ENCODE results near the gene ARHGAP21.

ARHGAP21 gene

GRCh38 chr10:24722131-24722675 lies 1.5 kb downstream of the ARHGAP21 start:
- Histone ChIP-seq H3K4me2 (ENCODE audit: low read length) (peak overlapping the region; percentile 33), H3K23ac (ENCODE audit: low read length) (no peak overlapping the region), H4K5ac (ENCODE audit: low read length) (no peak overlapping the region), H3K18ac (ENCODE audit: low read length) (peak overlapping the region; percentile 100), H2BK120ac (ENCODE audit: low read depth, low read length) (no peak overlapping the region), H2BK5ac (ENCODE audit: low read length) (no peak overlapping the region), H3K9ac (ENCODE audit: low read length) (peak overlapping the region; percentile 75), H3K4ac (ENCODE audit: low read depth, low read length) (no peak overlapping the region), H2BK15ac (replicated peaks; ENCODE audit: low read depth) (no peak overlapping the region), H2AK5ac (ENCODE audit: low read length) (no peak overlapping the region), H3K36me3 (ENCODE audit: control insufficient read depth, insufficient read depth, low read length) (no peaks in the 10 kb centered on the region), H3K4me3 (ENCODE audit: low read length) (peak overlapping the region; percentile 61), H3K4me1 (ENCODE audit: control insufficient read depth, low read depth, low read length) (peaks cover 8% of the 10 kb centered on the region), H4K8ac (ENCODE audit: low read depth, low read length) (no peak overlapping the region), H3K56ac (ENCODE audit: low read length) (peak overlapping the region; percentile 90), H3K27ac (ENCODE audit: low read depth, low read length) (no peak overlapping the region), H3K79me1 (ENCODE audit: low read length) (peaks cover 13% of the 10 kb centered on the region), H3K79me2 (ENCODE audit: control insufficient read depth, insufficient read depth, low read length) (peaks cover 25% of the 10 kb centered on the region), H3K27me3 (ENCODE audit: insufficient read depth, low read length, poor library complexity) (no peaks in the 10 kb centered on the region)
- no CpG with 5 or more reads among the region's 19 CpGs for WGBS (ENCODE audit: extremely low coverage, insufficient coverage, low lambda C conversion rate)
- DNase-seq: peak; percentile 18

GRCh38 chr10:24721229-24722106 lies 2.2 kb downstream of the ARHGAP21 start:
- Histone ChIP-seq H2AK5ac (ENCODE audit: low read length) (no peak overlapping the region), H3K56ac (ENCODE audit: low read length) (peak overlapping the region; percentile 89), H3K23ac (ENCODE audit: low read length) (peak overlapping the region; percentile 96), H3K79me1 (ENCODE audit: low read length) (peaks cover 16% of the 10 kb centered on the region), H4K5ac (ENCODE audit: low read length) (no peak overlapping the region), H2BK5ac (ENCODE audit: low read length) (no peak overlapping the region), H3K36me3 (ENCODE audit: control insufficient read depth, insufficient read depth, low read length) (no peaks in the 10 kb centered on the region), H2BK15ac (replicated peaks; ENCODE audit: low read depth) (no peak overlapping the region), H3K27ac (ENCODE audit: low read depth, low read length) (no peak overlapping the region), H3K79me2 (ENCODE audit: control insufficient read depth, insufficient read depth, low read length) (peaks cover 29% of the 10 kb centered on the region), H3K4ac (ENCODE audit: low read depth, low read length) (no peak overlapping the region), H3K4me3 (ENCODE audit: low read length) (peak overlapping the region; percentile 30), H3K9ac (ENCODE audit: low read length) (peak overlapping the region; percentile 75), H4K8ac (ENCODE audit: low read depth, low read length) (no peak overlapping the region), H3K27me3 (ENCODE audit: insufficient read depth, low read length, poor library complexity) (no peaks in the 10 kb centered on the region), H3K4me2 (ENCODE audit: low read length) (peak overlapping the region; percentile 33), H3K18ac (ENCODE audit: low read length) (no peak overlapping the region), H3K4me1 (ENCODE audit: control insufficient read depth, low read depth, low read length) (peaks cover 10% of the 10 kb centered on the region), H2BK120ac (ENCODE audit: low read depth, low read length) (no peak overlapping the region)
- no CpG with 5 or more reads among the region's 35 CpGs for WGBS (ENCODE audit: extremely low coverage, insufficient coverage, low lambda C conversion rate)
- DNase-seq: peak; percentile 48

- no peak overlapping the region for H2BK15ac ChIP-seq (replicated peaks; ENCODE audit: low read depth)
- H3K9ac ChIP-seq (ENCODE audit: low read length): peak overlapping the region; percentile 23
- no peak overlapping the region for H3K4ac ChIP-seq (ENCODE audit: low read depth, low read length)
- H3K56ac ChIP-seq (ENCODE audit: low read length): no peak overlapping the region
- H3K79me1 ChIP-seq (ENCODE audit: low read length): peaks cover 20% of the 10 kb centered on the region
- H3K36me3 ChIP-seq (ENCODE audit: control insufficient read depth, insufficient read depth, low read length): no peaks in the 10 kb centered on the region
- H3K4me1 ChIP-seq (ENCODE audit: control insufficient read depth, low read depth, low read length): peaks cover 13% of the 10 kb centered on the region
- H3K27me3 ChIP-seq (ENCODE audit: insufficient read depth, low read length, poor library complexity): no peaks in the 10 kb centered on the region
- no peak overlapping the region for H3K18ac ChIP-seq (ENCODE audit: low read length)
- peak overlapping the region; percentile 4 for H3K4me2 ChIP-seq (ENCODE audit: low read length)
- H2AK5ac ChIP-seq (ENCODE audit: low read length): no peak overlapping the region
- H2BK120ac ChIP-seq (ENCODE audit: low read depth, low read length): no peak overlapping the region
- H3K27ac ChIP-seq (ENCODE audit: low read depth, low read length): no peak overlapping the region
- DNase-seq: no peak
- no CpG with 5 or more reads among the region's 2 CpGs for WGBS (ENCODE audit: extremely low coverage, insufficient coverage, low lambda C conversion rate)
- no peak overlapping the region for H3K4me3 ChIP-seq (ENCODE audit: low read length)
- H2BK5ac ChIP-seq (ENCODE audit: low read length): no peak overlapping the region
- no peak overlapping the region for H4K5ac ChIP-seq (ENCODE audit: low read length)
- peaks cover 36% of the 10 kb centered on the region for H3K79me2 ChIP-seq (ENCODE audit: control insufficient read depth, insufficient read depth, low read length)
- no peak overlapping the region for H3K23ac ChIP-seq (ENCODE audit: low read length)
- H4K8ac ChIP-seq (ENCODE audit: low read depth, low read length): no peak overlapping the region
Observed at GRCh38 chr10:24720096-24720495, 3.6 kb downstream of the ARHGAP21 start.

- Histone ChIP-seq H2AK5ac (ENCODE audit: low read length) (no peak overlapping the region), H3K4me3 (ENCODE audit: low read length) (no peak overlapping the region), H3K79me1 (ENCODE audit: low read length) (peaks cover 22% of the 10 kb centered on the region), H3K27ac (ENCODE audit: low read depth, low read length) (no peak overlapping the region), H3K4ac (ENCODE audit: low read depth, low read length) (no peak overlapping the region), H3K18ac (ENCODE audit: low read length) (no peak overlapping the region), H3K23ac (ENCODE audit: low read length) (peak overlapping the region; percentile 37), H3K4me1 (ENCODE audit: control insufficient read depth, low read depth, low read length) (peaks cover 13% of the 10 kb centered on the region), H3K79me2 (ENCODE audit: control insufficient read depth, insufficient read depth, low read length) (peaks cover 36% of the 10 kb centered on the region), H3K56ac (ENCODE audit: low read length) (peak overlapping the region; percentile 30), H3K9ac (ENCODE audit: low read length) (peak overlapping the region; percentile 17), H4K5ac (ENCODE audit: low read length) (no peak overlapping the region), H3K4me2 (ENCODE audit: low read length) (peak overlapping the region; percentile 11), H4K8ac (ENCODE audit: low read depth, low read length) (no peak overlapping the region), H2BK5ac (ENCODE audit: low read length) (no peak overlapping the region), H3K36me3 (ENCODE audit: control insufficient read depth, insufficient read depth, low read length) (no peaks in the 10 kb centered on the region), H3K27me3 (ENCODE audit: insufficient read depth, low read length, poor library complexity) (no peaks in the 10 kb centered on the region), H2BK15ac (replicated peaks; ENCODE audit: low read depth) (no peak overlapping the region), H2BK120ac (ENCODE audit: low read depth, low read length) (no peak overlapping the region)
- no CpG with 5 or more reads among the region's 10 CpGs for WGBS (ENCODE audit: extremely low coverage, insufficient coverage, low lambda C conversion rate)
- no peak for DNase-seq
Observed at GRCh38 chr10:24718031-24718855, 5.4 kb downstream of the ARHGAP21 start.

GRCh38 chr10:24716295-24716694 lies 7.4 kb downstream of the ARHGAP21 start:
- Histone ChIP-seq H2AK5ac (ENCODE audit: low read length) (no peak overlapping the region), H3K18ac (ENCODE audit: low read length) (no peak overlapping the region), H3K27ac (ENCODE audit: low read depth, low read length) (no peak overlapping the region), H3K4ac (ENCODE audit: low read depth, low read length) (no peak overlapping the region), H3K79me2 (ENCODE audit: control insufficient read depth, insufficient read depth, low read length) (peaks cover 34% of the 10 kb centered on the region), H3K79me1 (ENCODE audit: low read length) (peaks cover 20% of the 10 kb centered on the region), H3K56ac (ENCODE audit: low read length) (no peak overlapping the region), H4K8ac (ENCODE audit: low read depth, low read length) (no peak overlapping the region), H2BK120ac (ENCODE audit: low read depth, low read length) (no peak overlapping the region), H3K36me3 (ENCODE audit: control insufficient read depth, insufficient read depth, low read length) (no peaks in the 10 kb centered on the region), H2BK5ac (ENCODE audit: low read length) (no peak overlapping the region), H3K9ac (ENCODE audit: low read length) (no peak overlapping the region), H3K23ac (ENCODE audit: low read length) (no peak overlapping the region), H2BK15ac (replicated peaks; ENCODE audit: low read depth) (no peak overlapping the region), H3K4me3 (ENCODE audit: low read length) (no peak overlapping the region), H3K4me1 (ENCODE audit: control insufficient read depth, low read depth, low read length) (peaks cover 13% of the 10 kb centered on the region), H4K5ac (ENCODE audit: low read length) (no peak overlapping the region), H3K27me3 (ENCODE audit: insufficient read depth, low read length, poor library complexity) (no peaks in the 10 kb centered on the region), H3K4me2 (ENCODE audit: low read length) (no peak overlapping the region)
- DNase-seq: no peak
- no CpG with 5 or more reads among the region's 5 CpGs for WGBS (ENCODE audit: extremely low coverage, insufficient coverage, low lambda C conversion rate)

All from mesendoderm (in vitro differentiated cells).